ENCODE results near the gene TEX52. TPM values are rescaled to one million over a fixed set of nuclear protein-coding genes. Genes with fewer than 3 reads are reported as not detected.

TEX52 gene
- total and polyA plus RNA-seq, 10 of the 15 experiments (the other 5 are each of a cell fraction or from before 2014, with no cell fraction given) = 0.23 TPM; not detected in 9

- no peak for TF ChIP-seq JUND (IDR thresholded peaks at IDR 0.05; ENCODE audit: low read depth, low read length)
- no peak for TF ChIP-seq CEBPZ (IDR thresholded peaks at IDR 0.05; ENCODE audit: low read depth, low read length)
Observed at GRCh38 chr12:2860170-2860569, 3.3 kb upstream of the TEX52 start (continued).

GRCh38 chr12:2858944-2859421 lies 2.1 kb upstream of the TEX52 start:
- ChIA-PET CTCF (no interaction called here), RAD21 (ENCODE audit: unreplicated experiment) (no interaction called here), SMC1A (ENCODE audit: uncharacterized antibody, unreplicated experiment) (interaction anchor here (1.6 kb wide), 1 partner anchor 15 kb away, joined by 3 read pairs; no protein-coding TSS in a partner anchor), POLR2A (no interaction called here)
- no peaks in the 10 kb centered on the region for H4K20me1 ChIP-seq (ENCODE audit: control insufficient read depth, insufficient read depth)
- DNase-seq (ENCODE audit: low read depth, low spot score) = no peak
- WGBS (ENCODE audit: insufficient coverage, insufficient replicate concordance, low lambda C conversion rate, missing lambda C conversion rate) = 97% methylated on average over 12 of the region's 12 CpGs
- FAIRE-seq = no peak
- no peaks in the 10 kb centered on the region for H3K9me3 ChIP-seq (replicated peaks; ENCODE audit: control insufficient read depth, insufficient read depth, low read length)
- peaks cover 16 to 17% of the 10 kb centered on the region in 2 experiments; a peak in 3 of 4 replicates for H3K36me3 ChIP-seq (ENCODE audit: control insufficient read depth in 2 of 2, insufficient read depth in 2 of 2, low read length in 1 of 2)
- no TSS peak for BruUV-seq (replicated peaks)
- H3K4me2 ChIP-seq (ENCODE audit: control insufficient read depth, insufficient read depth) = no peak overlapping the region
- H3K9ac ChIP-seq (ENCODE audit: control insufficient read depth, insufficient read depth, low read length) = no peak overlapping the region
- no peak overlapping the region for H2AFZ ChIP-seq (ENCODE audit: control insufficient read depth, low read depth, low read length)
- no peaks in the 10 kb centered on the region for H3K27me3 ChIP-seq (replicated peaks in 1 of 2; ENCODE audit: control insufficient read depth in 2 of 2, insufficient read depth in 2 of 2, low read length in 1 of 2)
- H3K27ac ChIP-seq (ENCODE audit: control insufficient read depth, insufficient read depth) = no peak overlapping the region
- no peaks in the 10 kb centered on the region for H3K4me1 ChIP-seq (ENCODE audit: control insufficient read depth, insufficient read depth, low read length)
- no peaks in the 10 kb centered on the region for H3K79me2 ChIP-seq (ENCODE audit: control insufficient read depth, insufficient read depth, low read length)
- no peak for ATAC-seq
- H3K4me3 ChIP-seq = no peak overlapping the region
- intact Hi-C loops (cut with micrococcal nuclease; ENCODE audit: unreplicated experiment) = no loop called here
- in situ Hi-C loops (cut with MboI) = no loop called here
- TF ChIP-seq E2F4 (IDR thresholded peaks at IDR 0.05; ENCODE audit: low read depth, low read length) (no peak), MLLT1 (IDR thresholded peaks at IDR 0.05) (no peak), BCLAF1 (IDR thresholded peaks at IDR 0.05) (no peak), CHD4 (IDR thresholded peaks at IDR 0.05) (no peak), E4F1 (IDR thresholded peaks at IDR 0.05; ENCODE audit: borderline replicate concordance, partially characterized antibody) (no peak), HSF1 (IDR thresholded peaks at IDR 0.05; ENCODE audit: low read depth, low read length) (no peak)
